DMS 273 treated with DMSO at 0.1 percent for 48 hours (cell line): ENCODE measurements around the gene CDH12.

Experiments
- DNase-seq: peaks from one replicate; lab custom pipeline; 2025; lab: John Stamatoyannopoulos, UW

Gene CDH12

GRCh38 chr5:21704974-21705668 lies 1148.0 kb downstream of the CDH12 start:
- DNase-seq: no peak

GRCh38 chr5:21701317-21701716 lies 1151.8 kb downstream of the CDH12 start:
- no peak for DNase-seq
